ENCODE results near the gene THRAP3. TPM values are rescaled to one million over a fixed set of nuclear protein-coding genes. Genes with fewer than 3 reads are reported as not detected.
"Not testable (repeated sequence)": the region's sequence is repeated elsewhere in the genome, so short reads cannot be mapped to it uniquely, and the experiment has no call there.

The THRAP3 gene
- total RNA-seq, 1 experiment from 2014 or later = 133 TPM

GRCh38 chr1:36225283-36225899, 1.1 kb downstream of the THRAP3 start:
- ChIA-PET POLR2A (ENCODE audit: low non-redundant PET) (no interaction called here), CTCF (no interaction called here)
- intact Hi-C loops (cut with micrococcal nuclease; ENCODE audit: unreplicated experiment) = loop anchor here (2.0 kb wide), 1 partner anchor 77 kb away; the partner anchor contains the start of gene TRAPPC3
- no peak for TF ChIP-seq CTCF (conservative IDR thresholded peaks at IDR 0.05; ENCODE audit: low read depth, low read length)
- no peak for TF ChIP-seq EZH2 (IDR thresholded peaks at IDR 0.05; ENCODE audit: borderline replicate concordance, low read depth, low read length, poor library complexity, severe bottlenecking)
- H3K36me3 ChIP-seq (ENCODE audit: insufficient read depth, low read length, poor library complexity, severe bottlenecking) = peaks cover 15% of the 10 kb centered on the region
- H3K4me1 ChIP-seq (ENCODE audit: insufficient read depth, low read length, poor library complexity, severe bottlenecking) = peaks cover 13% of the 10 kb centered on the region
- H3K27ac ChIP-seq (ENCODE audit: low read depth, low read length, poor library complexity, severe bottlenecking) = peak overlapping the region; percentile 95
- peak overlapping the region; percentile 61 for H3K4me3 ChIP-seq (ENCODE audit: low read depth, low read length, poor library complexity, severe bottlenecking)
- H3K27me3 ChIP-seq (replicated peaks; ENCODE audit: insufficient read depth, low read depth, low read length, poor library complexity) = no peaks in the 10 kb centered on the region
- TSS peak; percentile 53 for BruUV-seq (replicated peaks)
- H3K9me3 ChIP-seq (ENCODE audit: low read depth, low read length, poor library complexity, severe bottlenecking) = no peaks in the 10 kb centered on the region
- DNase-seq (ENCODE audit: low spot score) = no peak

DNA sequence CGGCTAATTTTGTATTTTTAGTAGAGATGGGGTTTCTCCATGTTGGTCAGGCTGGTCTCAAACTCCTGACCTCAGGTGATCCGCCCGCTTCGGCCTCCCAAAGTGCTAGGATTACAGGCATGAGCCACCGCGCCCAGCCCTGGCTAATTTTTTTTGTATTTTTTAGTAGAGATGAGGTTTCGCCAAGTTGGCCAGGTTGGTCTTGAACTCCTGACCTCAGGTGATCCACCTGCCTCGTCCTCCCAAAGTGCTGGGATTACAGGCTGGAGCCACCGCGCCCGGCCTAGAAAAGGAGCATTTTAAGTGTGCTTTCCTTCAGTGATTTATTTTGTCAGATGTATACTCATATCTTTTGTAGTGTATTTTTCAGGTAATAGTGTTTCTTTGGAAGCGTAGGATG, 6.0 kb downstream of the THRAP3 start:
- H3K36me3 ChIP-seq (ENCODE audit: insufficient read depth, low read length, poor library complexity, severe bottlenecking) = peaks cover 41% of the 10 kb centered on the region

DNA sequence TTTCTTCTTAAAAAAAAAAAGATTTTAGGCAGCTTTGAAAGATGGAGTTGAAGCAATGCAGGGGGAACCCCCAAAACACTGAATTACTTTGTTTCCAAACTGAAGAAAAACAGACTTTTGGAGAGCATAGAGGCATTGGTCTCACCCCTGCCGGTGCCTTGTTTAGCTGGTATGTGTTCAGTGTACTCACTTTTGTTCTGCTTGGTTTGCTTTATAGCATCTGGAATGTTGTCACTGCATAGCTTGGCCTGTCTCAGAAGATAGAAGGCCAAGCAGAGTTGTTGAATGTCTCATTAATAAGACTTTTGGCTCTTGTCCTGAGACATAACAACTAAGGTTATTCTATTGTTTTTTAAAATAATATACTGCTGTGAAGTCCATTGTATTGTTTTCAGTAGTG, 6.9 kb downstream of the THRAP3 start:
- ChIA-PET CTCF (no interaction called here), POLR2A (ENCODE audit: low non-redundant PET) (no interaction called here)
- H3K27ac ChIP-seq (ENCODE audit: low read depth, low read length, poor library complexity, severe bottlenecking) = no peak overlapping the region
- H3K36me3 ChIP-seq (ENCODE audit: insufficient read depth, low read length, poor library complexity, severe bottlenecking) = peaks cover 41% of the 10 kb centered on the region
- no TSS peak for BruUV-seq (replicated peaks)
- no peak overlapping the region for H3K4me3 ChIP-seq (ENCODE audit: low read depth, low read length, poor library complexity, severe bottlenecking)
- H3K27me3 ChIP-seq (replicated peaks; ENCODE audit: insufficient read depth, low read depth, low read length, poor library complexity) = no peaks in the 10 kb centered on the region
- H3K4me1 ChIP-seq (ENCODE audit: insufficient read depth, low read length, poor library complexity, severe bottlenecking) = peaks cover 8% of the 10 kb centered on the region
- DNase-seq (ENCODE audit: low spot score) = no peak
- intact Hi-C loops (cut with micrococcal nuclease; ENCODE audit: unreplicated experiment) = no loop called here
- no peaks in the 10 kb centered on the region for H3K9me3 ChIP-seq (ENCODE audit: low read depth, low read length, poor library complexity, severe bottlenecking)
- no peak for TF ChIP-seq EZH2 (IDR thresholded peaks at IDR 0.05; ENCODE audit: borderline replicate concordance, low read depth, low read length, poor library complexity, severe bottlenecking)

More for the DNA sequence above, 6.0 kb downstream of the THRAP3 start:
- H3K27ac ChIP-seq (ENCODE audit: low read depth, low read length, poor library complexity, severe bottlenecking); H3K4me3 ChIP-seq (ENCODE audit: low read depth, low read length, poor library complexity, severe bottlenecking); BruUV-seq (replicated peaks); CTCF ChIA-PET; H3K27me3 ChIP-seq (replicated peaks; ENCODE audit: insufficient read depth, low read depth, low read length, poor library complexity); DNase-seq (ENCODE audit: low spot score); POLR2A ChIA-PET (ENCODE audit: low non-redundant PET); H3K9me3 ChIP-seq (ENCODE audit: low read depth, low read length, poor library complexity, severe bottlenecking); intact Hi-C loops (cut with micrococcal nuclease; ENCODE audit: unreplicated experiment): not testable (repeated sequence)
- H3K4me1 ChIP-seq (ENCODE audit: insufficient read depth, low read length, poor library complexity, severe bottlenecking) = peaks cover 10% of the 10 kb centered on the region

DNA sequence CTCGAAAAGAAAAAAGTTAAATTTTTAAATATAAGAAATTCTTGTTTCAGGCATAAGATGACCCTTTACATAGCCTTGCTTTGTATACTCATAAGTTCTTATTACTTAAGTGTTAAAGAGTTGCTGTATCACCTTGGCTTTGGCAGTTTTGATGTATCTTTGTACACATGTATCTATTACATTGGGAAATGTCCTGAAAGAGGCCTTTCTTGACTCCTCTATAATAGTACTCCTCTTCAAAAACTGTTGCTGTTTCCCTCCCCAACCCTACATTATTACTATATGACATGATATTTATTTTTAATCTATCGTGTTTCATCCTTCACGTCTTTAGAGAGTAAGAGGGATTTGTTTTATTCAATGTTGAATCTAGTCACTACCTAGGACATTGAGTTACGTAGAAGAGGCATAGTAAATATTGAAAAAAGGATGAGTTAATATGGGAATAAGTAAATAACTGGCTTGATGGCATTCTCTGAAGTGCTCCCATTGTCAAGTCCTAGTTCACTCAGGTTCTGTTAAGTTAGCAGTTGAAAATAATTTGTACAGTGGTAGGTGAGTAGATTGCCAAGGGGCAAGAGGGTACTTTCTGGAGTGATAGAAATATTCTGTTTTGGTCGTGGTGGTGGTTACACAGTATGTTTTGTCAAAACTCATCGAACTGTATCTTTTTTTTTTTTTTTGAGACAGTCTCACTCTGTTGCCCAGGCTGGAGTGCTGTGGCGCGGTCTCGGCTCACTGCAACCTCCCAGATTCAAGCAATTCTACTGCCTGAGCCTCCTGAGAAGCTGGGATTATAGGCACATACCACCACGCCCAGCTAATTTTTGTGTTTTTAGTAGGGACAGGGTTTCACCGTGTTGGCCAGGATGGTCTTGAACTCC, 8.2 kb downstream of the THRAP3 start:
- intact Hi-C loops (cut with micrococcal nuclease; ENCODE audit: unreplicated experiment) = no loop called here
- BruUV-seq (replicated peaks) = no TSS peak
- Histone ChIP-seq H3K4me1 (ENCODE audit: insufficient read depth, low read length, poor library complexity, severe bottlenecking) (no peaks in the 10 kb centered on the region), H3K9me3 (ENCODE audit: low read depth, low read length, poor library complexity, severe bottlenecking) (no peaks in the 10 kb centered on the region), H3K27me3 (replicated peaks; ENCODE audit: insufficient read depth, low read depth, low read length, poor library complexity) (no peaks in the 10 kb centered on the region), H3K4me3 (ENCODE audit: low read depth, low read length, poor library complexity, severe bottlenecking) (no peak overlapping the region), H3K27ac (ENCODE audit: low read depth, low read length, poor library complexity, severe bottlenecking) (no peak overlapping the region), H3K36me3 (ENCODE audit: insufficient read depth, low read length, poor library complexity, severe bottlenecking) (peaks cover 40% of the 10 kb centered on the region)
- DNase-seq (ENCODE audit: low spot score) = no peak
- ChIA-PET CTCF (no interaction called here), POLR2A (ENCODE audit: low non-redundant PET) (no interaction called here)
- no peak for TF ChIP-seq EZH2 (IDR thresholded peaks at IDR 0.05; ENCODE audit: borderline replicate concordance, low read depth, low read length, poor library complexity, severe bottlenecking)
- no peak for TF ChIP-seq CTCF (conservative IDR thresholded peaks at IDR 0.05; ENCODE audit: low read depth, low read length)
